OCI-LY7 (cell line): ENCODE measurements around the gene ZFHX3. TPM values are rescaled to one million over a fixed set of nuclear protein-coding genes. Genes with fewer than 3 reads are reported as not detected.

Experiments used
- BruUV-seq: library from RNA; stranded (reverse); fragments of 400-500 nt; replicated peaks from 2 replicates; lab custom pipeline; 2021; lab: Mats Ljungman, UMichigan
- CTCF ChIA-PET: fragments of 300-600 bp; sonication (Branson Sonifier 250); formaldehyde crosslinking; loops from one replicate; lab custom pipeline; 2022; ENCODE audit warnings: antibody characterized with exemption; ENCODE audit not compliant: unreplicated experiment; lab: Charles Lee
- POLR2A ChIA-PET: fragments of 300-600 bp; sonication (Branson Sonifier 250); formaldehyde crosslinking; loops from one replicate; lab custom pipeline; 2022; ENCODE audit warnings: antibody characterized with exemption; lab: Charles Lee
- DNase-seq: peaks from one replicate; pipeline ENCODE4 v3.0.0-alpha.2; 2015; ENCODE audit warnings: low spot score
- H2AFZ ChIP-seq: fragments of 200-600 bp; sonication (generic), shearing (Covaris generic); 2 replicates; pipeline ENCODE4 v1.6.1; 2014; ENCODE audit warnings: mild to moderate bottlenecking, antibody characterized with exemption, low read length, moderate library complexity
- H3K27ac ChIP-seq: fragments of 200-600 bp; sonication (generic); 2 replicates; pipeline ENCODE4 v1.5.1; 2014; ENCODE audit warnings: mixed run types, low read depth, mild to moderate bottlenecking, moderate library complexity, low read length, inconsistent platforms; ENCODE audit not compliant: poor library complexity, severe bottlenecking
- H3K36me3 ChIP-seq: fragments of 200-600 bp; sonication (generic); 2 replicates; pipeline ENCODE4 v1.6.1; 2014; ENCODE audit warnings: mild to moderate bottlenecking, antibody characterized with exemption, low read length, moderate library complexity, mixed read lengths; ENCODE audit not compliant: insufficient read depth
- H3K4me1 ChIP-seq: fragments of 200-600 bp; sonication (generic); 2 replicates; pipeline ENCODE4 v1.5.1; 2014; ENCODE audit warnings: mild to moderate bottlenecking, low read length; ENCODE audit not compliant: insufficient read depth, poor library complexity, severe bottlenecking
- H3K4me2 ChIP-seq: fragments of 200-600 bp; sonication (generic); 2 replicates; pipeline ENCODE4 v1.6.1; 2014; ENCODE audit warnings: mild to moderate bottlenecking, low read length
- H3K4me3 ChIP-seq: fragments of 200-600 bp; sonication (generic); 2 replicates; pipeline ENCODE4 v1.5.1; 2014; ENCODE audit warnings: mild to moderate bottlenecking, low read depth, low read length; ENCODE audit not compliant: poor library complexity, severe bottlenecking
- H3K79me2 ChIP-seq: fragments of 200-600 bp; sonication (generic); 2 replicates; pipeline ENCODE4 v1.6.1; 2016; ENCODE audit warnings: low read depth, mild to moderate bottlenecking, low read length, moderate library complexity, mixed read lengths; ENCODE audit not compliant: insufficient read depth
- H3K9me2 ChIP-seq: fragments of 200-600 bp; sonication (generic); 2 replicates; pipeline ENCODE4 v1.6.1; 2016; ENCODE audit warnings: mild to moderate bottlenecking, low read length, mixed read lengths; ENCODE audit not compliant: insufficient read depth
- H3K9me3 ChIP-seq: fragments of 200-600 bp; sonication (generic); 2 replicates; pipeline ENCODE4 v1.6.1; 2014; ENCODE audit warnings: mild to moderate bottlenecking, mixed run types, low read length, mixed read lengths
- H4K20me1 ChIP-seq: fragments of 200-600 bp; sonication (generic); 2 replicates; pipeline ENCODE4 v1.6.1; 2014; ENCODE audit warnings: mild to moderate bottlenecking, antibody characterized with exemption, low read length, moderate library complexity, mixed read lengths; ENCODE audit not compliant: insufficient read depth
- CTCF ChIP-seq: fragments of 200-600 bp; sonication (generic); conservative IDR thresholded peaks from 2 replicates; pipeline ENCODE4 v1.5.1; 2014; ENCODE audit warnings: mild to moderate bottlenecking, antibody characterized with exemption, low read length, moderate library complexity, mixed read lengths
- EZH2phosphoT487 ChIP-seq: fragments of 200-600 bp; sonication (generic); IDR thresholded peaks from 2 replicates; pipeline ENCODE4 v1.6.1; 2018; ENCODE audit warnings: low read depth, borderline replicate concordance, mild to moderate bottlenecking, mixed run types, antibody characterized with exemption, low read length, moderate library complexity, mixed read lengths
- intact Hi-C: fragments of 100-400 bp; cut with micrococcal nuclease; formaldehyde crosslinking; loops from one replicate; pipeline ENCODE4 v1.10.0; 2022; ENCODE audit not compliant: unreplicated experiment
- total RNA-seq, 2 experiments: library from RNA; depleted of rRNA in 1 of 2; stranded (reverse); fragments of >200 nt in 1 of 2; shearing (Covaris generic) in 1 of 2; gene quantifications; 2 replicates each; pipeline ENCODE4 v1.2.3, GENCODE V29; 2014 to 2022

ZFHX3 gene
- total RNA-seq, 2 experiments from 2014 or later: 1.3 to 6.2 TPM

- no peak overlapping the region for H3K27ac ChIP-seq
- no peaks in the 10 kb centered on the region; the same call in 1 of the 2 replicates for H3K79me2 ChIP-seq
- intact Hi-C loops: no loop called here
- no peak overlapping the region for H2AFZ ChIP-seq
- H3K9me2 ChIP-seq: no peaks in the 10 kb centered on the region
- TF ChIP-seq EZH2phosphoT487 (no peak), CTCF (no peak)
- no peaks in the 10 kb centered on the region for H3K36me3 ChIP-seq
- no TSS peak for BruUV-seq
- H3K4me2 ChIP-seq: no peak overlapping the region
- ChIA-PET POLR2A (interaction anchor here (0.7 to 0.8 kb wide), 2 partner anchors 13 to 222 kb away, joined by 3 to 4 read pairs; no protein-coding TSS in a partner anchor), CTCF (no interaction called here)
- DNase-seq: no peak
- H3K9me3 ChIP-seq: no peaks in the 10 kb centered on the region
- H3K4me3 ChIP-seq: no peak overlapping the region
- H4K20me1 ChIP-seq: peaks cover 14% of the 10 kb centered on the region; the same call in 1 of the 2 replicates
- peaks cover 24% of the 10 kb centered on the region for H3K4me1 ChIP-seq
Measured at GRCh38 chr16:73060892-73061490, 13.1 kb upstream of the ZFHX3 start.

DNA sequence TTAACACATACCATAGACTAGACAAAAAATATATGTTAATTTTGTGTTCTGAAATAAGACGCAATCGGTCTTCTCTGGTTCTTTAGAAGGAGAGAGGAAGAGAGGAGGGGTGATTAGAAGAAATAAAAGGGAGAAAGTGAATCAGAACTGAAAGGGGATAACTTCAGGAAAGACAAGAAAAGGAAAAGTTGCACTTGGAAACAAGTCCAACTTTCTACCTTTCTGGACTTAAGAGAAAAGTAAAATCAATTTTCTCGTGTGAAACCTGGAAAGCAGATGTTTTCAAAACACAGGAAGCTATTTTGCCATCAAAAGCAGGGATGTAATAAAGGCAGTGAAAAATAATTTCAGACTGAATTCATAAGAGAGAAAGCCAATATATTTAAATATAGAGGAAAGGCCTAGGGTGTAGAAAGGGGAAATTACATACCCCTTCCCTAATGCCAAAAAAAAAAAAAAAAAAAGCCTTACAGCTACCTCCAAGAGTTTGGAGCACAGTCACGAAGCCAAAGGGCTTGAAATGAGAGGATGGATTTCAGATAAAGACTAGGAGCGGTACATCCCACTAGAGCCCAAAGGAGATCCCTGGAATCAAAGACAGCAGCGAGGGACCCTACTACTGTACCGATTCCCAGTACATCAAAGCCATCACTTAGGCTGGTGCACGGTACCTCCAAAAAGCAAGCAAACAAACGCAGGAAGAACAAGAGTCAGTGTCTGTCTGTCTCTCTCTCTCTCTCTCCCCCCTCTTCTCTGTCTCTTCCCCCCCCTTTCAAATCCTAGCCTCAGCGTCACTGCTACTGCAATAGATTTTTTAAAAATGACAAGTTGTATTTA, 12.1 kb upstream of the ZFHX3 start:
- peaks cover 34% of the 10 kb centered on the region for H3K4me1 ChIP-seq
- H3K36me3 ChIP-seq: no peaks in the 10 kb centered on the region
- no TSS peak for BruUV-seq
- ChIA-PET POLR2A (interaction anchor here (0.7 kb wide), 1 partner anchor 221 kb away, joined by 4 read pairs; no protein-coding TSS in a partner anchor), CTCF (interaction anchor here (0.6 kb wide), 2 partner anchors 192 to 1081 kb away, joined by 4 read pairs; no protein-coding TSS in a partner anchor)
- DNase-seq: no peak
- H3K79me2 ChIP-seq: no peaks in the 10 kb centered on the region; the same call in 1 of the 2 replicates
- no peaks in the 10 kb centered on the region for H3K9me2 ChIP-seq
- peak overlapping the region; percentile 85 for H3K4me3 ChIP-seq
- no peak for TF ChIP-seq CTCF
- no peak for TF ChIP-seq EZH2phosphoT487
- intact Hi-C loops: loop anchor here (5.0 to 10.0 kb wide), 2 partner anchors 225 to 393 kb away; no protein-coding TSS in a partner anchor
- peaks cover 14% of the 10 kb centered on the region; the same call in 1 of the 2 replicates for H4K20me1 ChIP-seq
- H3K9me3 ChIP-seq: no peaks in the 10 kb centered on the region
- peak overlapping the region; percentile 70; the same call in 1 of the 2 replicates for H2AFZ ChIP-seq
- H3K4me2 ChIP-seq: peak overlapping the region; percentile 93
- no peak overlapping the region for H3K27ac ChIP-seq
